Kidney glomerular epithelial cell (primary cell): Measurements from ENCODE around the gene YY1AP1.
"Not testable (repeated sequence)": the region's sequence is repeated elsewhere in the genome, so short reads cannot be mapped to it uniquely, and the experiment has no call there.

Experiments used
- DNase-seq: peaks from one replicate; lab custom pipeline; 2025; lab: John Stamatoyannopoulos, UW

YY1AP1 gene

DNA sequence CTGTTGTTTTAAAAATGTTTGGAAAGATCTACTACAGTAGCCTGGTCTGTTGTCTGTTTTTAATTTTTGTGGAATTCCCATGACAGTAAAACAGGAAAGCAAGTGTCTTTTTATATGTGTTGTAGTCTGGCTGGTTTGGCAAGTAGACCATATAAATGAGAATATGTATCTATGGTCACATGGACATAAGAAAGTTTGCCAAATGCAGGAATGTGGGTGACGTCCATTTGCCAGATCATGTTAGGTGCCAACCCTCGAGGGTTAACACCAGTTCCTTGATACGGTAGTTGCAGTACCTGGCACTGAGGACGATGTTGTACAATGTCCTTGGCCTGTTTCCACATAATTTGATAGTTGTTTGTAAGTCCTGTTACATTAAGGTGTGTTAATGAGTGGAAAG is 6.5 kb upstream of the YY1AP1 start:
- no peak for DNase-seq

DNA sequence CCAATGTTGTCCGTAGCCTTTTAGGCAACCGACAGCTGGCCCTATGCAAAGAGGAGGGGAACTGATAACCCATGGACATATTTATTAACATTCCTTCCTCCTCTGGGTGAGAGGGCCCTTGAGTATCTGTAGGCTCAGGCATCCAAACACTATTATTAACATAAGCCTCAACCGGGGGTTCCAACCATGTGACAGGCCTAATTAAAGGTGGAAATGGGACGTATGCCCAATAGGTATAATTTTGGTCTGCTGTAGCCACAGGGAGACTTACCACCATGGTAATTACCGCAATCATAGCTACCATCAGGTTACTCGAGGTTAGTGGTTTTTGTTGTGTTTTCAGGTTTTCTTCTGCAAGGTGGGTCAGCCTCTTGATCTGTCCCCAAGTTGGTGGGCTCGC is 5.6 kb upstream of the YY1AP1 start:
- DNase-seq = no peak

- DNase-seq = no peak
Measured at GRCh38 chr1:155691992-155692528, 3.5 kb upstream of the YY1AP1 start.

GRCh38 chr1:155689081-155689607 is 570 bp upstream of the YY1AP1 start, which contains the start of gene DAP3:
Gene DAP3 (plus strand): TSS chr1:155689091. CDS start chr1:155709780, 20,689 bp downstream.
- DNase-seq = not testable (repeated sequence)

GRCh38 chr1:155687705-155688323 is 760 bp downstream of the YY1AP1 start:
- not testable (repeated sequence) for DNase-seq

DNA sequence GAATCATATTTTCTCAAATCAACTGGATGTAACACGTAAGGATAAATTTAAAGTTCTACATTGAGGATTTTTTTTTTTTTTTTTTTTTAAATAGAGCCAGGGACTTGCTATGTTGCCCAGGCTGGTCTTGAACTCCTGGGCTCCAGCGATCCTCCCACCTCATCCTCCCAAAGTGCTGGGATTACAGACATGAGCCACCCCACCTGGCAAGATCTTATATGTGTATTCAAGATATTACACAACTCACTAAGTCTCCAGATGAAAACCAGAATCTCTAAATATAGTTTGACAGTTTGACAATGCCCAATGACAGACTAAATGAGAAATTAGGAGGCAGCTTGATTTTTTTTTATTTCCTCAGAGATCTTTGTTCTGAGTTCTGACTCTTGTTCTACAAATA is 6.8 kb downstream of the YY1AP1 start:
- no peak for DNase-seq

DNA sequence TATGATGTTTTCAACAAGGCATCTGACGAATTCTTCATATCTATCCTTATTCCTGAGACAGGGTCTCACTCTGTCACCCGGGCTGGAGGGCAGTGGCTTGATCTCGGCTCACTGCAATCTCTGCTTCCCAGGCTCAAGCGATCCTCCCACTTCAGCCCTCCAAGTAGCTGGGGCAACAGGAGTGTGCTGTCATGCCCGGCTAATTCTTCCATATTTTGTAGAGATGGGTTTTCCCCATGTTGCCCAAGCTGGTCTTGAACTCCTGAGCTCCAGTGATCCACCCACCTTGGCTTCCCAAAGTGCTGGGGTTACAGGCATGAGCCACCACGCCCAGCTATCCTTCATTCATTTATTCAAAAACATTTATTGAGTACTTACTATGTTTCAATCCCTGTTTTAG is 8.0 kb downstream of the YY1AP1 start:
- no peak for DNase-seq

GRCh38 chr1:155678992-155679391 is 9.6 kb downstream of the YY1AP1 start:
- DNase-seq = not testable (repeated sequence)

- DNase-seq = no peak
Measured at GRCh38 chr1:155678027-155678426, 10.5 kb downstream of the YY1AP1 start.

DNA sequence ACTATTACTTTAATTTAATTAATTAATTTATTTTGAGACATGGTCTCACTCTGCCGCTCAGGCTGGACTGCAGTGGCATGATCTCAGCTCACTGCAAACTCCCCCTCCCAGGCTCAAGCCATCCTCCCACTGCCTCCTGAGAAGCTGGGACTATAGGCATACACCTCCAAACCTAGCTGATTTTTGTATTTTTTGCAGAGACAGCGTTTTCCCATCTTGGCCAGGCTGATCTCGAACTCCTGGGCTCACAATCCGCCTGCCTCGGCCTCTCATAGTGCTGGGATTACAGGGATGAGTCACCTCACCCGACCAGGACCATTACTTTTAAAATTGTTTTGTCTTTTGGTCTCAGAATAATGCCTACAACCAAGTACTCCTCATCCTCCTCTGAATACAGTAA is 15.6 kb downstream of the YY1AP1 start:
- no peak for DNase-seq

DNA sequence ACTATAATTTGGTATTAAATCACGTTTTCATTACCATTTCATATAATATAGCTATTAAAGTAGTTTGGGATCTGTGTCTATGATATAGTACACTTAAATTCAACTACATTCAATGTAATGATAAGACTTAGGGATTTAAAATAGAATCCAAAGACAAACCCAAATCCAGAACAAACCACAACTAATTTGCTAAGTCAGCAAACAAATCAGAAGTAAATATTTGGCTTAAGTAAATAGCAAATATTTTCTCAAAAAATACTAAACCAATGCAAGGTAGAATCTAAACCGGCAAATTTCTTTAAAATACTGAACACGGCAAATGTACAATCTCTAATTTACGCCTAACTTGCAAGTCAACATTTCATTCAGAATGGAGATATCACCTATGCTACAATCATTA is 16.8 kb downstream of the YY1AP1 start:
- no peak for DNase-seq

- DNase-seq = no peak
Measured at GRCh38 chr1:155669233-155670162, 19.1 kb downstream of the YY1AP1 start.

GRCh38 chr1:155661239-155661638 is 27.3 kb downstream of the YY1AP1 start:
- DNase-seq = not testable (repeated sequence)

GRCh38 chr1:155657463-155657862 is 31.1 kb downstream of the YY1AP1 start:
- DNase-seq = no peak

GRCh38 chr1:155652951-155653350 is 35.6 kb downstream of the YY1AP1 start:
- no peak for DNase-seq

GRCh38 chr1:155651861-155652661 is 36.5 kb downstream of the YY1AP1 start:
- no peak for DNase-seq

GRCh38 chr1:155650231-155650757 is 38.3 kb downstream of the YY1AP1 start:
- DNase-seq = no peak

GRCh38 chr1:155649676-155650075 is 38.9 kb downstream of the YY1AP1 start:
- DNase-seq = no peak

GRCh38 chr1:155648207-155649147 is 40.1 kb downstream of the YY1AP1 start:
- DNase-seq = peak; percentile 68

GRCh38 chr1:155646307-155646706 is 42.3 kb downstream of the YY1AP1 start:
- DNase-seq = no peak
